WI38 (cell line): ENCODE results near the gene ANXA2.
A peak's percentile ranks its signal among the peaks of the same experiment; 100 is the strongest.

ENCODE experiments used
- H3K4me3 ChIP-seq: 2 replicates; pipeline ENCODE4 v1.5.1; 2011; ENCODE audit warnings: low read depth, mild to moderate bottlenecking, control low read depth, low read length
- CTCF ChIP-seq: IDR thresholded peaks from 2 replicates; pipeline ENCODE4 v1.5.1; 2012; ENCODE audit warnings: low read depth, mild to moderate bottlenecking, control low read depth, low read length

ANXA2 gene

DNA sequence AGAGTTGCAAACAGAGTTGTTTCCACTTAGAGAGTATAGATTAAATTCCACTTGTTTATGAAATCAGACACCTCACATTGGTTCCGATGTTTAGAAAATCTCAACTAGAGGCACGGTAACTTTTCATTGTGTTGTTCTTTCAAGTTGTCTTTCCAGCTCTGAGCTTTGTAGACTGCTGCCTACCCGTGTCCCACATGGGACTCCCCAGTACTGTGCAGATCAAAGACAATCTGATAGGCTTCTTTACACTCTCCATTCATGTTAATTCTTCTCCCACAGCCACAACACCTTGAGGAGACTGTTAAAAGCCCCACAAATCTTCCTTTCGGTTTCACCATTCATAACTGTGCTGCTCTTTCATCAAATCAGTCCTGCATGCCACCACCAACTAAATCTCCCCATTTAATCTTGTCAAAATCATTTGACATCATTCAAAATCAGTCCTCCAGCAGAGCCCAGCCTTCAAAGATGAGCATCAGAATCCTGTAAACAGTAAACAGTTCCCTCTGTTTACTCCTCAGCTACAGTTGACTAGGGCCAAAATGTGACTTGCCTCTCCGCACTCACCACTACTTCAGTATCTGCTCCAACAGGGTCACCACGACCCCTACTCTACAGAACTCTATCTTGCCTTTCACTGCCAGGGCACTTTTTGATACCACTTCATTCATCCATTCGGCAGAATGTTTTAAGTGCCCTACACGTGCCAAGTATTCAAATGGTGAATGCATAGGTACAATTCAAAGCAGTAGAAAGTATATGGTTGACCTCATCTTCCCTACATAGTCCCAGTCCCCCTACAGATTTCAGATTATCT, 8.3 kb downstream of the ANXA2 start:
- no peak for TF ChIP-seq CTCF
- H3K4me3 ChIP-seq: peak overlapping the region; percentile 34

- H3K4me3 ChIP-seq: no peak overlapping the region
- TF ChIP-seq CTCF: no peak
Observed at GRCh38 chr15:60387321-60387720, 10.5 kb downstream of the ANXA2 start.

DNA sequence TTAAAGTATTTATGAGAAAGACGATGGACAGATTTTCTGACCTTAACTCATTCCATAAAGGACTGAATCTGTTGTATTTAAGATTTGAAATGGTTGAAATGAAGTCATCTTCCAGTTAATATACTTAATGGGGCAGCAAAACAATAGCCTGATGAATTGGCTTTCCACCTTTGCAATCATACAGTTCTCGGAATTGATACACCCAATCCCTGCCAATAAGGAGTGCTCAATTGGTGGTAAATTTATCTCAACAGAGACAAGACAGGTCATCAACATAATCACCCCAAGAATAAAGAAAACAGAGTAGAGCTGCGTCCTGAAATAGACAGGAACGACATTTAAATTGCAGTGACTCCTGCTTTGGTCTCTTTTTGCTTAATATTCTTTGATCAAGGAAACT, 11.2 kb downstream of the ANXA2 start:
- no peak overlapping the region for H3K4me3 ChIP-seq
- TF ChIP-seq CTCF: no peak

DNA sequence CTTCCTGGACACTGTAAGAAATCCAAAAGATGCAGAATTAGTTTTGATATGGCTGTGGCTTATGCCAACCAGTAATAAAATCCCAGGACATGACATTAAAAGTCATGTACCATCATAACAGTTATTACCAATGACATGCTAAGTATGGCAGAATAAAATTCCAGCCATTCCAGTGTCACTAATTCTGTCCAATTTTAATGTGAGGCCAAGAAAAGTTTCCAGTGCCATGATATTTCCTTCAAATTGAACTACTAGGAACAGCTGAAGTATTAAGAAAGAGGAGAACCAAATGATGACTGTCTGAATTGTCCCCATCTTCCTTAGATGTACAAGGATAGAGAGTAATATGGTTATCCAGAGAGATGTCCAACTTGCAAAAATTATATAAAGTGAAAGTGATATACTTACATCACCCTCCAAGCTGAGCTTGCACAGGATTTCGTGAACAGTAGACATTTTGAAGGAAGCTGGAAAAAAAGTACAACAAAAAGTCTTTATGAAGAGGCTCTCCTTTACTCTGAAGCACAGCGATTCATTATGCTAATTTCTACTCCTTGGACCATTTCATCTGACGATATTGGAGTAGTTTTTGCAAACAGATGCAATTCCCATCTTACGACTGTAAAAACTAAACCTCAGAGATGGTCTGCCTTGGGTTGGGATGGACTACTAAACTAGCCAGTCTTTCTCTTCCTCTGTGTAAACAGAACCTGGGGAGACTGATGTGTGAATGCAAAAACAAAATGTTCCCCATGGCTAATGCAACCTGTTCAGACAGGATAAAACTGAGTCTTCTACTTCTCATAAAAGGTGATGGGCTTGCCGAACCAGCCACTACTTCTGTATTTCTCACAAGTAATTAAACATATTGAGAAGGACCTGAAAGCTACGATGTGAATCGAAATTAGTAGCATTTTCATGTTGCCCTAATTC, 11.9 kb downstream of the ANXA2 start:
- TF ChIP-seq CTCF: no peak
- no peak overlapping the region for H3K4me3 ChIP-seq

GRCh38 chr15:60384526-60385126, 13.2 kb downstream of the ANXA2 start:
- no peak overlapping the region for H3K4me3 ChIP-seq
- TF ChIP-seq CTCF: no peak

DNA sequence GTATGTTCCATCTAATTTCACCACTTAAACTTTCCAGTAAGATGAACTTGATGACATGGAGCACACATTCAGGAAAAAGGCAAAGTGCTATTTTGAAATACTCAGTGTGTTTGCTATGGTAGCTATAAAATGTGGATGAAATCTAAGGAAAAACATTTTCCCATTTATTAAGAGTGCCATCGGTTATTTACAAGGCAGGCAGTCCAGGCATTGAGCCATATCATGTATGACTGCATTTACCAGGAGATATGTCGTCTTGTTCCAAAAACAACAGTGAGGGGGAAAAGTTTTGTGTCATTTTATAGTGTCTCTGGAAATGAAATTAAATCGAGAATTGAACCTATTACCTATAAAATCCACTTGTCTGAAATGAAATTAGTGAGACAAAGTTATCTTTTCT, 13.7 kb downstream of the ANXA2 start:
- no peak overlapping the region for H3K4me3 ChIP-seq
- no peak for TF ChIP-seq CTCF
